Measurements from ENCODE around the gene ZDHHC6. TPM values are rescaled to one million over a fixed set of nuclear protein-coding genes. Genes with fewer than 3 reads are reported as not detected.

Gene ZDHHC6
- total RNA-seq, 3 donors from 2014 or later (not counting 1 experiment from before 2014, with no cell fraction given) = 29.1 to 36.1 (median 30.2) TPM

- no peak for TF ChIP-seq CTCF (IDR thresholded peaks at IDR 0.05)
- no peaks in the 10 kb centered on the region for H3K9me3 Mint-ChIP-seq
- 86% methylated on average over 1 of the region's 2 CpGs for WGBS (ENCODE audit: insufficient coverage)
- H3K36me3 ChIP-seq (ENCODE audit: control insufficient read depth, insufficient read depth, low read length) = peaks cover 22% of the 10 kb centered on the region
- peaks cover 25 to 35% of the 10 kb centered on the region in 2 donors for H3K4me1 Mint-ChIP-seq
- no peak for DNase-seq
- ATAC-seq = no peak
- no peaks in the 10 kb centered on the region for H3K27me3 Mint-ChIP-seq (ENCODE audit: low read depth in 2 of 2)
- H3K27me3 ChIP-seq (ENCODE audit: control insufficient read depth, insufficient read depth, low read length) = no peaks in the 10 kb centered on the region
- H3K36me3 Mint-ChIP-seq = no peaks in the 10 kb centered on the region
- H3K27ac ChIP-seq (ENCODE audit: low read length) = no peak overlapping the region
- no peaks in the 10 kb centered on the region for H3K9me3 ChIP-seq (ENCODE audit: control insufficient read depth, insufficient read depth, low read length)
- H3K4me1 ChIP-seq (ENCODE audit: control insufficient read depth, insufficient read depth, low read length) = peaks cover 13% of the 10 kb centered on the region
- H3K4me3 ChIP-seq (ENCODE audit: low read length) = no peak overlapping the region
- intact Hi-C loops (cut with micrococcal nuclease) = no loop called here
- H3K27ac Mint-ChIP-seq = no peak overlapping the region
- H3K4me3 Mint-ChIP-seq = no peak overlapping the region
Measured at GRCh38 chr10:112393827-112394226, 52.9 kb downstream of the ZDHHC6 start.

GRCh38 chr10:112393341-112393740 is 53.4 kb downstream of the ZDHHC6 start:
- Mint-ChIP-seq H3K9me3 (no peaks in the 10 kb centered on the region), H3K36me3 (no peaks in the 10 kb centered on the region), H3K27me3 (ENCODE audit: low read depth in 2 of 2) (no peaks in the 10 kb centered on the region), H3K4me3 (no peak overlapping the region), H3K4me1 (peaks cover 30 to 40% of the 10 kb centered on the region in 2 donors), H3K27ac (no peak overlapping the region)
- ATAC-seq (no peak), DNase-seq (no peak)
- Histone ChIP-seq H3K4me1 (ENCODE audit: control insufficient read depth, insufficient read depth, low read length) (peaks cover 13% of the 10 kb centered on the region), H3K27ac (ENCODE audit: low read length) (no peak overlapping the region), H3K4me3 (ENCODE audit: low read length) (no peak overlapping the region), H3K27me3 (ENCODE audit: control insufficient read depth, insufficient read depth, low read length) (no peaks in the 10 kb centered on the region), H3K9me3 (ENCODE audit: control insufficient read depth, insufficient read depth, low read length) (no peaks in the 10 kb centered on the region), H3K36me3 (ENCODE audit: control insufficient read depth, insufficient read depth, low read length) (peaks cover 19% of the 10 kb centered on the region)
- TF ChIP-seq CTCF (IDR thresholded peaks at IDR 0.05) = no peak
- 100% methylated on average over 1 of the region's 1 CpG for WGBS (ENCODE audit: insufficient coverage)
- intact Hi-C loops (cut with micrococcal nuclease) = no loop called here

- Mint-ChIP-seq H3K27me3 (ENCODE audit: low read depth in 2 of 2) (no peaks in the 10 kb centered on the region), H3K36me3 (no peaks in the 10 kb centered on the region), H3K27ac (peak overlapping the region; percentile 82 to 86), H3K9me3 (no peaks in the 10 kb centered on the region), H3K4me1 (peaks cover 52 to 63% of the 10 kb centered on the region in 2 donors), H3K4me3 (no peak overlapping the region)
- no peak for TF ChIP-seq CTCF (IDR thresholded peaks at IDR 0.05)
- Histone ChIP-seq H3K27ac (ENCODE audit: low read length) (no peak overlapping the region), H3K9me3 (ENCODE audit: control insufficient read depth, insufficient read depth, low read length) (no peaks in the 10 kb centered on the region), H3K4me1 (ENCODE audit: control insufficient read depth, insufficient read depth, low read length) (peaks cover 13% of the 10 kb centered on the region), H3K27me3 (ENCODE audit: control insufficient read depth, insufficient read depth, low read length) (no peaks in the 10 kb centered on the region), H3K36me3 (ENCODE audit: control insufficient read depth, insufficient read depth, low read length) (peaks cover 4% of the 10 kb centered on the region), H3K4me3 (ENCODE audit: low read length) (no peak overlapping the region)
- ATAC-seq (no peak), DNase-seq (no peak)
- WGBS (ENCODE audit: insufficient coverage) = no CpG with 5 or more reads among the region's 3 CpGs
- intact Hi-C loops (cut with micrococcal nuclease) = no loop called here
Measured at GRCh38 chr10:112390125-112390703, 56.5 kb downstream of the ZDHHC6 start.

GRCh38 chr10:112389271-112389822 is 57.4 kb downstream of the ZDHHC6 start:
- intact Hi-C loops (cut with micrococcal nuclease) = no loop called here
- peak overlapping the region; percentile 65 for H3K4me3 Mint-ChIP-seq

More at GRCh38 chr10:112389271-112389822, 57.4 kb downstream of the ZDHHC6 start:
- no peak for TF ChIP-seq CTCF (IDR thresholded peaks at IDR 0.05)
- Mint-ChIP-seq H3K4me1 (peaks cover 59 to 72% of the 10 kb centered on the region in 2 donors), H3K36me3 (no peaks in the 10 kb centered on the region), H3K27me3 (ENCODE audit: low read depth in 2 of 2) (no peaks in the 10 kb centered on the region), H3K9me3 (no peaks in the 10 kb centered on the region), H3K27ac (peak overlapping the region; percentile 82 to 86)
- H3K27ac ChIP-seq (ENCODE audit: low read length) = peak overlapping the region; percentile 65
- peaks cover 13% of the 10 kb centered on the region for H3K4me1 ChIP-seq (ENCODE audit: control insufficient read depth, insufficient read depth, low read length)
- ATAC-seq = peak; percentile 85 to 91 (median 85)
- no peak overlapping the region for H3K4me3 ChIP-seq (ENCODE audit: low read length)
- no peaks in the 10 kb centered on the region for H3K36me3 ChIP-seq (ENCODE audit: control insufficient read depth, insufficient read depth, low read length)
- no peaks in the 10 kb centered on the region for H3K27me3 ChIP-seq (ENCODE audit: control insufficient read depth, insufficient read depth, low read length)
- DNase-seq = peak in 1 of 2 donors; percentile 80
- WGBS (ENCODE audit: insufficient coverage) = 0% methylated on average over 5 of the region's 6 CpGs
- H3K9me3 ChIP-seq (ENCODE audit: control insufficient read depth, insufficient read depth, low read length) = no peaks in the 10 kb centered on the region

All from natural killer cell (primary cell).